Gastroesophageal sphincter (tissue), 3 donors: ENCODE data around the gene CNOT2.

ENCODE experiments used
- EP300 ChIP-seq: sonication (generic); formaldehyde crosslinking; IDR thresholded peaks from one replicate; pipeline ENCODE4 v1.6.1; 2017; ENCODE audit warnings: antibody characterized with exemption, mild to moderate bottlenecking
- POLR2A ChIP-seq, 2 donors: fragments of 450-650 bp; IDR thresholded peaks; one replicate each; pipeline ENCODE4 v1.6.1; 2017; ENCODE audit warnings: antibody characterized with exemption in 2 of 2, mild to moderate bottlenecking in 2 of 2, moderate library complexity in 1 of 2
- TF ChIP-seq, protein P1 (sequence below), 4 experiments: fragments of 200-600 bp in 2 of 4; fragments of 450-650 bp in 2 of 4; sonication (generic) in 1 of 4; IDR thresholded peaks; one replicate each; pipeline ENCODE4 v1.5.1; 2017 to 2019; ENCODE audit warnings: antibody characterized with exemption in 4 of 4, mild to moderate bottlenecking in 2 of 4, moderate library complexity in 2 of 4

DNA sequence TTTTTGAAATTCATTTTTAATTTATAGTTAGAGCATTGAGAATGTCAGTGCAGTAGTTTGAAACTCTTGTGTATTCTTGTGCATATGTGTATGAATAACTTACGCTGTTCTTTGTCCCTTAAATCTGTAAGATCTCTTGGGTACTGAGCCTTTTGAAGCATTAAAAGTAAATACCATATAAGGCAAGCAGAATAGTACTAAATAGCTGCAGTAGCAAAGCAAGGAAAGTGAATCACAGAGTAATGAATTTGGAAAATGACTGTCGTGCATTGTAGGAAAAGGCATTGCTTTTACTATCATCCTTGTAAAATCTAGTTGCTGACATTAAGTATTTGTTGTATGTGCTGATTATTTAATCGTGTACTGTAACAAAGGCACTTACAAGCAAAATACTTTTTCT is 12.1 kb downstream of the CNOT2 start:
- TF ChIP-seq POLR2A (IDR thresholded peaks at IDR 0.05) (no peak), EP300 (no peak)
- TF ChIP-seq, protein P1, sequence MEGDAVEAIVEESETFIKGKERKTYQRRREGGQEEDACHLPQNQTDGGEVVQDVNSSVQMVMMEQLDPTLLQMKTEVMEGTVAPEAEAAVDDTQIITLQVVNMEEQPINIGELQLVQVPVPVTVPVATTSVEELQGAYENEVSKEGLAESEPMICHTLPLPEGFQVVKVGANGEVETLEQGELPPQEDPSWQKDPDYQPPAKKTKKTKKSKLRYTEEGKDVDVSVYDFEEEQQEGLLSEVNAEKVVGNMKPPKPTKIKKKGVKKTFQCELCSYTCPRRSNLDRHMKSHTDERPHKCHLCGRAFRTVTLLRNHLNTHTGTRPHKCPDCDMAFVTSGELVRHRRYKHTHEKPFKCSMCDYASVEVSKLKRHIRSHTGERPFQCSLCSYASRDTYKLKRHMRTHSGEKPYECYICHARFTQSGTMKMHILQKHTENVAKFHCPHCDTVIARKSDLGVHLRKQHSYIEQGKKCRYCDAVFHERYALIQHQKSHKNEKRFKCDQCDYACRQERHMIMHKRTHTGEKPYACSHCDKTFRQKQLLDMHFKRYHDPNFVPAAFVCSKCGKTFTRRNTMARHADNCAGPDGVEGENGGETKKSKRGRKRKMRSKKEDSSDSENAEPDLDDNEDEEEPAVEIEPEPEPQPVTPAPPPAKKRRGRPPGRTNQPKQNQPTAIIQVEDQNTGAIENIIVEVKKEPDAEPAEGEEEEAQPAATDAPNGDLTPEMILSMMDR (IDR thresholded peaks at IDR 0.05): no peak
